OCI-LY7 (cell line): ENCODE data around the gene TMCC1. TPM values are rescaled to one million over a fixed set of nuclear protein-coding genes. Genes with fewer than 3 reads are reported as not detected.

ENCODE experiments used
- BruUV-seq: library from RNA; stranded (reverse); fragments of 400-500 nt; replicated peaks from 2 replicates; lab custom pipeline; 2021; lab: Mats Ljungman, UMichigan
- CTCF ChIA-PET: fragments of 300-600 bp; sonication (Branson Sonifier 250); formaldehyde crosslinking; loops from one replicate; lab custom pipeline; 2022; ENCODE audit warnings: antibody characterized with exemption; ENCODE audit not compliant: unreplicated experiment; lab: Charles Lee
- POLR2A ChIA-PET: fragments of 300-600 bp; sonication (Branson Sonifier 250); formaldehyde crosslinking; loops from one replicate; lab custom pipeline; 2022; ENCODE audit warnings: antibody characterized with exemption; lab: Charles Lee
- DNase-seq: peaks from one replicate; pipeline ENCODE4 v3.0.0-alpha.2; 2015; ENCODE audit warnings: low spot score
- H2AFZ ChIP-seq: fragments of 200-600 bp; sonication (generic), shearing (Covaris generic); 2 replicates; pipeline ENCODE4 v1.6.1; 2014; ENCODE audit warnings: mild to moderate bottlenecking, antibody characterized with exemption, low read length, moderate library complexity
- H3K27ac ChIP-seq: fragments of 200-600 bp; sonication (generic); 2 replicates; pipeline ENCODE4 v1.5.1; 2014; ENCODE audit warnings: mixed run types, low read depth, mild to moderate bottlenecking, moderate library complexity, low read length, inconsistent platforms; ENCODE audit not compliant: poor library complexity, severe bottlenecking
- H3K36me3 ChIP-seq: fragments of 200-600 bp; sonication (generic); 2 replicates; pipeline ENCODE4 v1.6.1; 2014; ENCODE audit warnings: mild to moderate bottlenecking, antibody characterized with exemption, low read length, moderate library complexity, mixed read lengths; ENCODE audit not compliant: insufficient read depth
- H3K4me1 ChIP-seq: fragments of 200-600 bp; sonication (generic); 2 replicates; pipeline ENCODE4 v1.5.1; 2014; ENCODE audit warnings: mild to moderate bottlenecking, low read length; ENCODE audit not compliant: insufficient read depth, poor library complexity, severe bottlenecking
- H3K4me2 ChIP-seq: fragments of 200-600 bp; sonication (generic); 2 replicates; pipeline ENCODE4 v1.6.1; 2014; ENCODE audit warnings: mild to moderate bottlenecking, low read length
- H3K4me3 ChIP-seq: fragments of 200-600 bp; sonication (generic); 2 replicates; pipeline ENCODE4 v1.5.1; 2014; ENCODE audit warnings: mild to moderate bottlenecking, low read depth, low read length; ENCODE audit not compliant: poor library complexity, severe bottlenecking
- H3K79me2 ChIP-seq: fragments of 200-600 bp; sonication (generic); 2 replicates; pipeline ENCODE4 v1.6.1; 2016; ENCODE audit warnings: low read depth, mild to moderate bottlenecking, low read length, moderate library complexity, mixed read lengths; ENCODE audit not compliant: insufficient read depth
- H3K9me2 ChIP-seq: fragments of 200-600 bp; sonication (generic); 2 replicates; pipeline ENCODE4 v1.6.1; 2016; ENCODE audit warnings: mild to moderate bottlenecking, low read length, mixed read lengths; ENCODE audit not compliant: insufficient read depth
- H3K9me3 ChIP-seq: fragments of 200-600 bp; sonication (generic); 2 replicates; pipeline ENCODE4 v1.6.1; 2014; ENCODE audit warnings: mild to moderate bottlenecking, mixed run types, low read length, mixed read lengths
- H4K20me1 ChIP-seq: fragments of 200-600 bp; sonication (generic); 2 replicates; pipeline ENCODE4 v1.6.1; 2014; ENCODE audit warnings: mild to moderate bottlenecking, antibody characterized with exemption, low read length, moderate library complexity, mixed read lengths; ENCODE audit not compliant: insufficient read depth
- EZH2phosphoT487 ChIP-seq: fragments of 200-600 bp; sonication (generic); IDR thresholded peaks from 2 replicates; pipeline ENCODE4 v1.6.1; 2018; ENCODE audit warnings: low read depth, borderline replicate concordance, mild to moderate bottlenecking, mixed run types, antibody characterized with exemption, low read length, moderate library complexity, mixed read lengths
- intact Hi-C: fragments of 100-400 bp; cut with micrococcal nuclease; formaldehyde crosslinking; loops from one replicate; pipeline ENCODE4 v1.10.0; 2022; ENCODE audit not compliant: unreplicated experiment
- total RNA-seq, 2 experiments: library from RNA; depleted of rRNA in 1 of 2; stranded (reverse); fragments of >200 nt in 1 of 2; shearing (Covaris generic) in 1 of 2; gene quantifications; 2 replicates each; pipeline ENCODE4 v1.2.3, GENCODE V29; 2014 to 2022
- TF ChIP-seq, protein P1 (sequence below): fragments of 200-600 bp; sonication (generic); conservative IDR thresholded peaks from 2 replicates; pipeline ENCODE4 v1.5.1; 2014; ENCODE audit warnings: mild to moderate bottlenecking, antibody characterized with exemption, low read length, moderate library complexity, mixed read lengths

TMCC1 gene
- total RNA-seq, 2 experiments from 2014 or later, result 31.7 to 38.8 TPM

DNA sequence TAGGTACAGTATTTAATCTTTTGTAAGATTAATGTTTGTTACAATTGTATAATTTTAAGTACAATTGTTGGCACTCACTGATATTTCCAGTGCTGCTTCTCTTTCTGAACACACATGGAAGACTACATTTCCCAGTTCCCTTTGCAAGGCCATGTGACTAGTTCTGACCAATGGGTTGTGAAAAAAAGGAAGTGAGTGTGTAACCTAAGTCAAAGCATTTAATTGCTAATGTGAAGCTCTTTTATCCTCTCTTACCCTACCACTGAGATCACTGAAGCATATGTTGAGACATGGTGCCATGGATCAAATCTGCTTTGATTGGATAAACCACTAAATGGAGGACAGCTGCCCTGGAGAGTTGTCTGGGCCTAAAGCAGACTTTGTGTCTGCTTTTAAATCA, 203.1 kb downstream of the TMCC1 start:
- CTCF ChIA-PET, result no interaction called here
- POLR2A ChIA-PET, result interaction anchor here (0.9 to 1.1 kb wide), 5 partner anchors 10 to 145 kb away, joined by 3 to 4 read pairs (median 3); no protein-coding TSS in a partner anchor
- Histone ChIP-seq H3K4me1 (no peaks in the 10 kb centered on the region), H3K79me2 (no peaks in the 10 kb centered on the region), H2AFZ (no peak overlapping the region), H3K9me3 (no peaks in the 10 kb centered on the region), H3K27ac (no peak overlapping the region), H3K9me2 (no peaks in the 10 kb centered on the region), H3K4me3 (no peak overlapping the region), H3K36me3 (no peaks in the 10 kb centered on the region; the same call in 1 of the 2 replicates), H3K4me2 (0 out of 2 replicates have a peak overlapping the region, but pooled peaks have one; percentile 8), H4K20me1 (peaks cover 4% of the 10 kb centered on the region; the same call in 1 of the 2 replicates)
- peak; percentile 78 for DNase-seq
- intact Hi-C loops, result no loop called here
- TF ChIP-seq, protein P1, sequence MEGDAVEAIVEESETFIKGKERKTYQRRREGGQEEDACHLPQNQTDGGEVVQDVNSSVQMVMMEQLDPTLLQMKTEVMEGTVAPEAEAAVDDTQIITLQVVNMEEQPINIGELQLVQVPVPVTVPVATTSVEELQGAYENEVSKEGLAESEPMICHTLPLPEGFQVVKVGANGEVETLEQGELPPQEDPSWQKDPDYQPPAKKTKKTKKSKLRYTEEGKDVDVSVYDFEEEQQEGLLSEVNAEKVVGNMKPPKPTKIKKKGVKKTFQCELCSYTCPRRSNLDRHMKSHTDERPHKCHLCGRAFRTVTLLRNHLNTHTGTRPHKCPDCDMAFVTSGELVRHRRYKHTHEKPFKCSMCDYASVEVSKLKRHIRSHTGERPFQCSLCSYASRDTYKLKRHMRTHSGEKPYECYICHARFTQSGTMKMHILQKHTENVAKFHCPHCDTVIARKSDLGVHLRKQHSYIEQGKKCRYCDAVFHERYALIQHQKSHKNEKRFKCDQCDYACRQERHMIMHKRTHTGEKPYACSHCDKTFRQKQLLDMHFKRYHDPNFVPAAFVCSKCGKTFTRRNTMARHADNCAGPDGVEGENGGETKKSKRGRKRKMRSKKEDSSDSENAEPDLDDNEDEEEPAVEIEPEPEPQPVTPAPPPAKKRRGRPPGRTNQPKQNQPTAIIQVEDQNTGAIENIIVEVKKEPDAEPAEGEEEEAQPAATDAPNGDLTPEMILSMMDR, result no peak
- no TSS peak for BruUV-seq

DNA sequence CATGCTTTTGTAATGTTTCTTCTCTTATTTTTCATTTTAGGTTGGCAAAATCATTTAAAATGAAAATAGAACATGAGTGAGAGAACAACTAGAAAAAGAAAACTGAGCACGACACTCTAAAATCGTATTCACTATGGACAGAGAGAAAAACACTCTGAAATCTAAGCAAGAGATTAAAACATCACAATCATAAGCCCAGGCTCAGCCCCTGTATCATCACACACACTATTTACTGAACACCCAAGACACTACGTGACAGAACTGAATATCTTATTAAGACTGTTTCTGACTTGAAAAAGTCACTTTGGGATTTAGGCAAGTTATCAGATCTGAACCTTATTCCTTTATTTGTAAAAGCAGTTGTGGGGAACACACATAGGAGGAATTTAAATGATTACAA, 204.5 kb downstream of the TMCC1 start:
- no peak overlapping the region for H3K4me2 ChIP-seq
- ChIA-PET CTCF (no interaction called here), POLR2A (interaction anchor here (1.1 kb wide), 1 partner anchor 11 kb away, joined by 7 read pairs; no protein-coding TSS in a partner anchor)
- no peaks in the 10 kb centered on the region for H3K9me2 ChIP-seq
- intact Hi-C loops, result no loop called here
- H3K4me3 ChIP-seq, result no peak overlapping the region
- H3K79me2 ChIP-seq, result no peaks in the 10 kb centered on the region
- peaks cover 4% of the 10 kb centered on the region; the same call in 1 of the 2 replicates for H4K20me1 ChIP-seq
- no peaks in the 10 kb centered on the region; the same call in 1 of the 2 replicates for H3K36me3 ChIP-seq
- no peaks in the 10 kb centered on the region for H3K4me1 ChIP-seq
- H3K9me3 ChIP-seq, result no peaks in the 10 kb centered on the region
- no peak overlapping the region for H2AFZ ChIP-seq
- TF ChIP-seq EZH2phosphoT487, result no peak
- TF ChIP-seq, protein P1, result no peak
- DNase-seq, result no peak
- no peak overlapping the region for H3K27ac ChIP-seq
- BruUV-seq, result no TSS peak

DNA sequence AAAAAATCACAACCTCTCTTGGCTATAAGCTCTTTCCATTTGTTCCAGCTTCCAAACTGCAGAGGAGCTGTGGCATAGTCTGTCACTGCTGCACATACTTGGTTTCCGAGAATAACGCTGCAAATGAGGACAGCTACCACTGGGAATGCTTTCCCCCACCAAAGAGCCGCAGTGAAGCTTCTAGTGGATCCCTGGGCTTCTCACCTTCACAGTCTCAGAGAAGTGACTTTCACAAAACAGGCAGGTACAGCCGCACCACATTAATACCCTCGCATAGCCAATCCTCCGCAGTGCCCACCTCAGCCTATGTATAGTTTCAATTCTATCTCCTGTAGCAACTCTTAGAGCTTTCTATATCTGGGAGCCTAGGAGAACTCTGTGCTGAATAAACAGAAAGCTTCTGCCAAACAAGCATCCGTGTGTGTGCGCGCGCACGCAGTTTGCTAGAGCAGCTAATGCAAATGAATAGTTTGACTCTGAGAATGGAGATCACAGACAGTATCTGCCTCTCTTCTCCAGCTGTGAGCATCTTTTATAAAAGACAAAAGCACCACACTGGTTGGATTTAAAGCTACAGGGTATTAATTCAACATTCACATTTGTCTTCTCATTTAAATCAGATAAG, 205.1 kb downstream of the TMCC1 start:
- Histone ChIP-seq H2AFZ (no peak overlapping the region), H3K27ac (no peak overlapping the region), H3K4me1 (no peaks in the 10 kb centered on the region), H3K9me2 (no peaks in the 10 kb centered on the region), H3K4me3 (no peak overlapping the region), H3K36me3 (no peaks in the 10 kb centered on the region; the same call in 1 of the 2 replicates), H4K20me1 (peaks cover 4% of the 10 kb centered on the region; the same call in 1 of the 2 replicates), H3K9me3 (no peaks in the 10 kb centered on the region), H3K79me2 (no peaks in the 10 kb centered on the region), H3K4me2 (no peak overlapping the region)
- DNase-seq, result no peak
- POLR2A ChIA-PET, result interaction anchor here (1.1 kb wide), 1 partner anchor 10 kb away, joined by 7 read pairs; no protein-coding TSS in a partner anchor
- no peak for TF ChIP-seq EZH2phosphoT487
- TF ChIP-seq, protein P1, result no peak
- CTCF ChIA-PET, result interaction anchor here (0.6 kb wide), 1 partner anchor 178 kb away, joined by 4 read pairs; no protein-coding TSS in a partner anchor
- BruUV-seq, result no TSS peak
- intact Hi-C loops, result no loop called here
